Testis (tissue), 3 donors: ENCODE measurements around the gene GPR42. TPM values are rescaled to one million over a fixed set of nuclear protein-coding genes. Genes with fewer than 3 reads are reported as not detected.
"Not testable (repeated sequence)": the region's sequence is repeated elsewhere in the genome, so short reads cannot be mapped to it uniquely, and the experiment has no call there.

ENCODE experiments used
- DNase-seq: peaks from one replicate; pipeline ENCODE4 v3.0.0-alpha.2; 2019
- H3K27ac ChIP-seq, 2 donors: fragments of 200-600 bp; sonication (generic); one replicate each; pipeline ENCODE4 v1.5.1; 2019
- H3K27me3 ChIP-seq: fragments of 200-600 bp; sonication (generic); one replicate; pipeline ENCODE4 v1.5.1; 2019
- H3K36me3 ChIP-seq: fragments of 200-600 bp; sonication (generic); one replicate; pipeline ENCODE4 v1.5.1; 2017; ENCODE audit warnings: low read depth; ENCODE audit errors: missing control alignments
- H3K4me1 ChIP-seq: fragments of 200-600 bp; sonication (generic); one replicate; pipeline ENCODE4 v1.5.1; 2019
- H3K4me3 ChIP-seq, 2 donors: fragments of 200-600 bp; sonication (generic); one replicate each; pipeline ENCODE4 v1.5.1; 2017 to 2019
- H3K9me3 ChIP-seq: fragments of 200-600 bp; sonication (generic); one replicate; pipeline ENCODE4 v1.5.1; 2017
- CTCF ChIP-seq, 3 experiments: fragments of 450-650 bp in 2 of 3; fragments of 200-600 bp in 1 of 3; sonication (generic) in 1 of 3; IDR thresholded peaks; one replicate each; pipeline ENCODE4 v1.5.1; 2016 to 2019; ENCODE audit warnings: antibody characterized with exemption in 3 of 3, mild to moderate bottlenecking in 2 of 3, moderate library complexity in 1 of 3
- POLR2A ChIP-seq: fragments of 450-650 bp; IDR thresholded peaks from one replicate; pipeline ENCODE4 v1.6.1; 2017; ENCODE audit warnings: antibody characterized with exemption, mild to moderate bottlenecking, moderate library complexity
- WGBS, 2 donors: methylation state at CpG; one replicate each; pipeline ENCODE4 v1.1.5; 2018; 5-methylcytosine and 5-hydroxymethylcytosine counted together
- intact Hi-C: fragments of 100-400 bp; cut with DNase I; formaldehyde crosslinking; loops from one replicate; pipeline ENCODE4 v1.15.1; 2023; ENCODE audit warnings: low total_unique reads
- polyA plus RNA-seq: library from polyadenylated mRNA; stranded (reverse); fragments of 350-450 nt; fragmentation: Illumina TruSeq; extraction: RNeasy Lipid Tissue Mini Kit (QIAGEN cat#74804); gene quantifications from one replicate; pipeline ENCODE4 v1.2.3, GENCODE V29; 2014; ENCODE audit warnings: low read depth, low replicate concordance; ENCODE audit not compliant: insufficient read depth
- total RNA-seq, 2 donors: library from RNA; depleted of rRNA; stranded (reverse); fragments of >200 nt; gene quantifications; one replicate each; pipeline ENCODE4 v1.2.3, GENCODE V29; 2016

The GPR42 gene
- total and polyA plus RNA-seq, 3 donors from 2014 or later, result not detected

GRCh38 chr19:35355791-35356460, 14.9 kb upstream of the GPR42 start:
- H3K27ac ChIP-seq, result no peak overlapping the region
- TF ChIP-seq POLR2A (no peak), CTCF (IDR thresholded peaks at IDR 0.05) (no peak)
- WGBS, 2 donors, result 63 to 69% methylated on average over 6 of the region's 6 CpGs
- no peaks in the 10 kb centered on the region for H3K36me3 ChIP-seq
- H3K9me3 ChIP-seq, result no peaks in the 10 kb centered on the region
- intact Hi-C loops, result loop anchor here (10.0 kb wide), 1 partner anchor 139 kb away; the partner anchor contains the start of gene KRTDAP
- H3K4me3 ChIP-seq, result no peak overlapping the region
- no peak for DNase-seq
- H3K4me1 ChIP-seq, result no peaks in the 10 kb centered on the region
- H3K27me3 ChIP-seq, result no peaks in the 10 kb centered on the region

GRCh38 chr19:35357867-35358573, 12.8 kb upstream of the GPR42 start, which contains the start of gene FFAR3:
Gene FFAR3 (plus strand): TSS chr19:35358460. CDS start chr19:35358891, 431 bp downstream.
- H3K27ac ChIP-seq, result no peak within 1 kb of the TSS
- no peaks in the 10 kb centered on the region for H3K4me1 ChIP-seq
- WGBS, 2 donors, result 68 to 79% methylated on average over 17 to 18 of the region's 18 CpGs
- no peaks in the 10 kb centered on the region for H3K27me3 ChIP-seq
- TF ChIP-seq CTCF (IDR thresholded peaks at IDR 0.05) (no peak), POLR2A (no peak)
- no peak within 1 kb of the TSS for H3K4me3 ChIP-seq
- H3K9me3 ChIP-seq, result no peaks in the 10 kb centered on the region
- intact Hi-C loops, result loop anchor here (10.0 kb wide), 1 partner anchor 137 kb away; the partner anchor contains the start of gene KRTDAP
- DNase-seq, result peak; percentile 34
- H3K36me3 ChIP-seq, result no peaks in the 10 kb centered on the region

GRCh38 chr19:35358834-35359233, 12.0 kb upstream of the GPR42 start:
- H3K27ac ChIP-seq, H3K36me3 ChIP-seq, DNase-seq, H3K4me1 ChIP-seq, H3K27me3 ChIP-seq, H3K9me3 ChIP-seq, H3K4me3 ChIP-seq: not testable (repeated sequence)
- intact Hi-C loops, result loop anchor here (10.0 kb wide), 1 partner anchor 136 kb away; the partner anchor contains the start of gene KRTDAP
- WGBS, 2 donors, result no CpG with 5 or more reads among the region's 16 CpGs

- not testable (repeated sequence) for H3K36me3 ChIP-seq, H3K9me3 ChIP-seq, H3K4me1 ChIP-seq, DNase-seq, H3K4me3 ChIP-seq, H3K27me3 ChIP-seq, H3K27ac ChIP-seq
- 85 to 91% methylated on average over 15 to 16 of the region's 21 CpGs for WGBS, 2 donors
- intact Hi-C loops, result loop anchor here (10.0 kb wide), 1 partner anchor 135 kb away; the partner anchor contains the start of gene KRTDAP
These were observed 11.5 kb upstream of the GPR42 start for GRCh38 chr19:35359395-35359794.

GRCh38 chr19:35360081-35360480, 10.8 kb upstream of the GPR42 start:
- H3K4me1 ChIP-seq, H3K27me3 ChIP-seq, DNase-seq, intact Hi-C loops, H3K27ac ChIP-seq, H3K4me3 ChIP-seq, H3K36me3 ChIP-seq, H3K9me3 ChIP-seq: not testable (repeated sequence)
- WGBS, 2 donors, result 100% methylated on average over 4 of the region's 5 CpGs; no CpG with 5 or more reads in 1 of the 2 donors

- Histone ChIP-seq H3K4me1 (no peaks in the 10 kb centered on the region), H3K4me3 (no peak overlapping the region), H3K27ac (no peak overlapping the region), H3K27me3 (no peaks in the 10 kb centered on the region), H3K9me3 (no peaks in the 10 kb centered on the region), H3K36me3 (no peaks in the 10 kb centered on the region)
- DNase-seq, result no peak
- TF ChIP-seq CTCF (IDR thresholded peaks at IDR 0.05) (no peak), POLR2A (no peak)
- intact Hi-C loops, result no loop called here
- WGBS, 2 donors, result 47 to 74% methylated on average over 5 of the region's 5 CpGs
These were observed 9.9 kb upstream of the GPR42 start for GRCh38 chr19:35360880-35361420.
